Measurements from ENCODE around the gene TSPAN14.
A peak's percentile ranks its signal among the peaks of the same experiment; 100 is the strongest.

The TSPAN14 gene

DNA sequence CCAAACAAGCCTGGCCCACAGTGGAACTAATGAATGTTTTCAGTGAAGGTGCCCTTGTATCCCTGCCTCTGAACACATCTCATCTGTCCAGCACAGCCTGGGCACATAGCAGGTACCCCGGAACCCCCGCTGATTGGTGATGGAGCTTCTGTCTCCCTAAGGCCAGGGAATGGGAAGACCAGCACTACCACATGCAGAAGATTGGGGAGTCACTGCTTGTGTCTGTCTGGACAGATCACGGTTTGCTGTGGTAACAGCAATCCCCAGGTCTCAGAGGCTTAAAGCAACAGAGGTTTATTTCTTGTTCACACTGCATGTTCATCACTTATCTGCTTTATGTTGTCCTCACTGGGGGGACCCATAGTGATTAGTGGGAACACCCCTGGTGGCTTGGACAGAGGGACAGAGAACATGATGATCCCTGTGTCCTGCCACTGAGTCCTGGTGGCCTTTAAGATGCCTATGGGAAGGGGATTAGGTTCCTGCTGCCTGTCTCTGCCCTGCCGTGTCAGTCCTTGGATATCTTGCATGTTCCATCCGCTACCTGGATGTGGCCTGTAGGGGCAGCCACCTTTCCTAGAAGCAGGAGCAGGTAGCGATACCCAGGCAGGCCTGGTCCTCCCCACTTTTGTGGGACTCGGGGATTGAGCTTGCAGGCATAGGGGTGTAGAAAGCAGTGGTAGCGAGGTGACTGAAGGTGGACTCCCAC, 3.6 kb downstream of the TSPAN14 start:
- DNase-seq = no peak

GRCh38 chr10:80458263-80458625, 4.1 kb downstream of the TSPAN14 start:
- DNase-seq = no peak

DNA sequence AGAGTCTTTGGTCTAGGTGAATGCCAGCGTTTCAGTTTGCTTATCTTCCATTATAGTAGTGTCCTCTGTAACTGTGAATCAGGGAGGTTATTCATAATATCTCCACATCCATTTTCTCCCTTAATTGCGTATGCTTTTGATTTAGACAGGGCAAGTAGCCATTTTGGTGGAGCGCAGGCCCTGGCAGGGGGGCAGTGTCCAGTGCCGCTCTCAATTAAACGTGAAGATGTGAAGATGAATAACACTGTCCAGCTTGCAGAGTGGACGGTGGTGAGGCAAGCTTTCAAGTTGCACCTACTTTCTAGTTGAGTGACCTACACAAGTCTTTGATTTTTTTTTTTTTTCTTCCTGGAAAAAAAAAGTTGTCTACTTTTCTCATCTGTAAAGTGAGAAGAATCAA, 4.5 kb downstream of the TSPAN14 start:
- DNase-seq = no peak

- peak; percentile 41 for DNase-seq
Measured at GRCh38 chr10:80459047-80459865, 5.1 kb downstream of the TSPAN14 start.

DNA sequence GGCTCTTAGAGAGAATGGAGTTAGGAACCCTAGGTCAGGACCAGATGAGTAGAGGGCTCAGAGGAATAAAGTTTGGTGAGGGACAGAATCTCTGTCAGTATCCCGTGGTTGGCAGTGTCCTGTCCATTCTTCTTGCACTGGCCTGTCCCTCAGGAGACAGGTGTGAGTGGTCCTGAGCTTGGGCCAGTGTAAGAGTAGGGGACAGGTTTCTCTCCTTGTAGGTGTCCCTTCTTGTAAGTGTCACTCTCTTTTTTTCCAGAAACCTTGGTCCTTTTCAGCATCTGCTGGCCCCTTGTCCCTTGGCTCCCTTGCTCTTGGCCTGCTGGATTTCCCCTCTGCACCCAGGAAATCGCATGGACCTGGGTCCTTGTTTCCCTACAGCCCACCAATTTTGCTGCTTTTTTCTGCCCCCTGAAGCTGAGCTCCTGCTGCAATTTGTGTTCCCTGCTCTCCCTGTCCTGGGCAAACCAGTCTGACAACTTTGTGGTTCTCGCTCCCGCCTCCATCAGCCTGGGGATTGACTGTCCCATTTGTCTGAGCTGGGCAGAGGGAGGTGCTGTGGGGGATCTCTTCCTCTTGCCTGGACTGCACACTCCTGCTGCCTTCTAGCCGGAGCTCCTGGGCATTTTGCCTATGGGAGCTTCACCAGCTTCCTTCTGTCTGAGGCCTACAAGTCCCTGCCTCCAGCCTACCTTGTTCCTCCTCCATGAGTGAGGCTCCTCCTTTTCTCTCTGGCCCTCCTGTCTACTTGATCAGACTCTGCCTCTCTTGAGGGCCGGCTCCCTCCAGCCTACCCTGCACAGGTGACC, 6.5 kb downstream of the TSPAN14 start:
- peak; percentile 91 for DNase-seq

DNA sequence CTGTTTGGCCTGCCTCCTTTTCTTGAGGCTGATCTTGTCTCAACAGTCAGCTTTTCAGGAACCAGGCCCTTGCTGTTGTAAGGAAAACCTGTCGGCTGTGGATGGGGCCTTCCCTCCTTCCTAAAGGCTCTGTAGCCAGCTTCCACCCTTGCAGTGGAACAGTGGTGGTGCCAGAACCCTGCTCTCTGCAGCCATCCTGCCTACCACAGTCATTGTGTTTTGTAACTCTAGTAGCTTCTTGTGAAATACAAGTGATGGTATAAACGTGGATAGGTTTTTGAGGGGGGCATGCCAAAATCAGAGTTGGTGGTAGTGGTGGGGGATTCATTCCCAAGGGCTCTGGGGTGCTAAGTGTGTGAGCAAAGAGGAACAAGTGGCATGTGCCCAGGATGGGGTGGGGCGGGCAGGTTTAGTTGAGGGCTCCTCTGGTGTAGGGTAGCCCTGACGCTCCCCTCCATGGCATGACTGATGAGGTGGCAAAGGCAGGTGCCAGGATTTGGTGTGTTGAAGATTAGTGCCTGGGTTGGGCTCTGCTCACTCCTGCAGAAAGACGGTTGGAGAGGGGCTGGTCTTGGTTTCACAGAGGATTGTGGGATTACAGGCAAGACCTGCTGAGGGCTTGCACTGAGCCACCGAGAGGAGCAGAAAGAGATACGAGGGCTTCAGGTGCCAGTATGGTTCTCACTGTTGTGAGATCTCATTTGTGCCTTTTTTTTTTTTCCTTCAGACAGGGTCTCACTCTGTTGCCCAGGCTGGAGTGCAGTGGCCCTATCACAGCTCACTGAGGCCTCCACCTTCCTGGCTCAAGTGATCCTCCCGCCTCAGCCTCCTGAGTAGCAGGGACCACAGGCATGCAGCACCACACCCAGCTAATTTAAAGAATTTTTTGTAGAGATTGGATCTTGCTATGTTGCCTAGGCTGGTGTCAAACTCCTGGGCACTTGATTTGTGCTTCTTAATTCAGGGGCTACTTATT, 7.4 kb downstream of the TSPAN14 start:
- DNase-seq = no peak

DNA sequence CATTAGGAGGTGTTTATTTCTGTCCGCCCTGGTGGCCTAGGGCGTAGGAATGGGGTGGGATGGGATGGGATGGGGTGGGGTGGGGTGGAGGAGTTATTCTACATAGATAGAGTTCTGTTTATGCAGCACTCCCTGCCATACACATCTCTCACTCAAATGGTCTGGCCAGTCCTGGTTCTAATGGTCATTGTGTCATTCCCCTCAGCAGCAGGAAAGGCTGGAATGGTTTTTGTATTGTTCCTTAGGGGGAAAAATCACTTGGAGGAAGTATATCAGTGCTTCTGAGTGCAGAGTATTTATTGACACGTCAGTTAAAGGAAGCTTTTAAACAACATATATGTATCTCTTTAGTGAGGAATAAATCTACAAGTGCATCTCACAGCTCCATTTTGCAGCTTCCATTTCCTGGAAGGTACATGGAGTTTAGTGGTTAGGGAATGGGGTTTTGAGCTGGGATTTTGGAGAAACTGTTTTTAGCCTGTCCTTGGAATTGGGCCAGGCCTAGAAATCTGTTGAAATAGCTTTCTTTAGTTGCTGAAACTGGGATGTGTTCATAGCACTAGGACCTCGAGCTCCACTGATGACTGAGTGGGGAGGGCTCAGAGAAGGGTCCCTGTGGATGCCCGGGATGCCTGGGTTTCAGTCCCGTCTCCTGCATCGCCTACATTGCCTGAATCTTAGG, 8.3 kb downstream of the TSPAN14 start:
- DNase-seq = no peak

DNA sequence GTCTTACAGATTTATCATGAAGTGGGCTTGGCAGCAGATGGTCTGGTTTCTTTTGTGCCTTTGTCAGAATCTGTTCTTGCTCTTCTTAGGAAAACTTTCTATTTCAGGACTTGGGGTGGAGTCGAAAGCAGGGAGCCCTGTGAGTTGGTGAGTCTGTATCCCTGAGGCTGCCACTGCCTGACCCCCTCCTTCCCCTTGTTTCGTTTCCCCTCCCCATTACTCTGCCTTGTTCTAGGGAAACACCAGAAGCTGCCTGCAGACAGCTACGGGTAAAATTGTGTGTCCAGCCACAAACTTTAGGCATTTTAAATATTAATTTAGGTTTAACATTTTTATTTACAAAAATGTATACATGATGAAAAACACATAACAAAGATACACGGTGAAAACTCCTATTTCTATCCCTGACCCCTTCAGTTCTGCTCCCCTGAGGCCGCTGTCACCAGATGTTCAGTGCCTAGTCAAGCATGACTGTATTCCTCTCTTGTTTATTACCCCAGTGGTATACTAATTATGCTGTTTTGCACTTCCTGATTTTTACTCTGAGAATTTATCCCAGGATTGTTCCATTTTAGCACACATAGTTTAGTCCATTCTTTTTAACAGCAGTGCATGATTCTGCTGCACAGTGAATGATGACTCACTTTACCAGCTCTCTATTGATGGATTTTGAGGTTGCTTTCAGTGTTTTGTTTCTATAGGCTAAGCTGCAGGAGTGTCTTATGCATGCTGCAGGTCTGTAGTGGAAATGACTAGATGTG, 9.1 kb downstream of the TSPAN14 start:
- DNase-seq = peak; percentile 30

GRCh38 chr10:80463868-80464267, 9.8 kb downstream of the TSPAN14 start:
- DNase-seq = no peak

GRCh38 chr10:80464557-80465450, 10.7 kb downstream of the TSPAN14 start:
- no peak for DNase-seq

DNA sequence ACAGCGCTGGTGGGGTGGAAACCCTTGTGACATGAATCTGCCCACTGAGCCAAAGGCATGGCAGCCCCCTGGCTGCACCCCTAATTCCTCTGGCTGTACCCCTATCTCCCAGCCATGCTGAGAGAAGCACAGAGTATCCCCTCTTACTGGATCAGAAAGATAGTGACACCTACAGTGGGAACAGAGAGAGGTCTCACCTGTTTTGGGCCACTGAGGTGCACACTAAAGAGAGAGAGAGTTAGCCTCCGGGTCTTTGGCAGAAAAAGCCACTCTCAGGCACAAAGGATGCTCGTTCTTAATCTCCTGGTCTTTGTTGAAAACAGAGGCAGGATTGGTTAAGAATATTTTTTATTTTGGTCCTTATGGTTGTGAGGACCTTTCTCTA, 11.3 kb downstream of the TSPAN14 start:
- no peak for DNase-seq

DNA sequence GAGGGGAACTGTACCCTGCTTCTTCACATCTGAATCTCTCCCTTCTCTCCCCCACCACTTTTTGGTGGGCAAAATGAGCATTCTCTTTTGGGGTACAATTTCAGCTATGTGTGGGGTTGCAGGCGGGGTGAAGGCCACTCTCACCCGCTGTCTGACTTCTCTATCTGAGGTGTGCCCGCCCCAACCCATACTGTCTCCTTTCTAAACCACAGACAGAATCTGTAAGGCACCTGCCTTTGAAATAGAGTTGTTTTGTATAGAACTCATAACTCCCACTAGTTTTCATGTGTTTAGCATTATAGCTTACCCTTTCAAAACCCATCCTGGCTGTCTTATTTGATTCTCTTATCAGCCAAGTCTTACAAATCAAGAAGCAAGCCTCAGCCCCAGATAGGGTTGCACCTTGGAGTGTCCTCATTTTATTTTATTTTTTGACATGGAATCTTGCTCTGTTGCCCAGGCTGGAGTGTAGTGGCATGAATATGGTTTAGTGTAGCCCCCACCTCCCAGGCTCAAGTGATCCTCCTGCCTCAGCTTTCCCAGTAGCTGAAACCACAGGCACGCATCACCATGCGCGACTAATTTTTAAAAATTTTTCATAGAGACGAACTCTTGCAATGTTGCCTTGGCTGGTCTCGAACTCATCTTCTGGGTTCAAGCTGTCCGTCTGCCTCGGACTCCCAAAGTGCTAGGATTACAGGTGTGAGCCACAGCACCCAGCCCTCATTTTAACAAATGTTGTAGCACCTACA, 11.9 kb downstream of the TSPAN14 start:
- DNase-seq = no peak

DNA sequence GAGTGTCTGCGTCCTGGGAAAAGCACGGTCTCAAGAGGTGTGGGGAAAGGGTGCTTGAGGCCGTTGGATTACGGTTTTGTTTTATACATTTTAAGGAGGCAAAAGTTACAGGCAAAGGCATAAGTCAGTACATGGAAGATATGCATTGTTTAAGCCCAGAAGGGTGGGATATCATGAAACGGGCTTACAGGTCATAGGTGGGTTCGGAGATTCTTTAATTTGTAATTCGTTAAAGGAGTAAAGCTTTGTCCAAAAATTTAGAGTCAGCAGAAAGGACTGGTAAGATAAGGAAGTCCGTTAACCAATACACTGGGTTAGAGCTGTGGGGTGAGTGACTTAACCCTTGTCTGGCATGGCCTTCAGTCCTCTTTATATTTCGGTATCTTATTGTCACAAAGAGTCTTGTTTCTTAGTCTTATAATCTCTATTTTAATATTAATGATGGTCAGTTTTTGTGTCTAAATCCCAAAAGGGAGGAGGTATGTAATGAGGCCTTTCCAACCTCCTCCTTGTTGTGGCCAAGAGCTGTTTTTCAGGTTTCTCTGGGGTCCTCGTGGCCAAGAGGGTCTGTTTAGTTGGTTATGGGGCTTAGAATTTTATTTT, 12.7 kb downstream of the TSPAN14 start:
- DNase-seq = no peak

- DNase-seq = no peak
Measured at GRCh38 chr10:80468002-80468401, 13.9 kb downstream of the TSPAN14 start.

GRCh38 chr10:80468806-80469421, 14.8 kb downstream of the TSPAN14 start:
- no peak for DNase-seq

- no peak for DNase-seq
Measured at GRCh38 chr10:80470266-80470665, 16.2 kb downstream of the TSPAN14 start.

- no peak for DNase-seq
Measured at GRCh38 chr10:80471001-80471400, 16.9 kb downstream of the TSPAN14 start.

DNA sequence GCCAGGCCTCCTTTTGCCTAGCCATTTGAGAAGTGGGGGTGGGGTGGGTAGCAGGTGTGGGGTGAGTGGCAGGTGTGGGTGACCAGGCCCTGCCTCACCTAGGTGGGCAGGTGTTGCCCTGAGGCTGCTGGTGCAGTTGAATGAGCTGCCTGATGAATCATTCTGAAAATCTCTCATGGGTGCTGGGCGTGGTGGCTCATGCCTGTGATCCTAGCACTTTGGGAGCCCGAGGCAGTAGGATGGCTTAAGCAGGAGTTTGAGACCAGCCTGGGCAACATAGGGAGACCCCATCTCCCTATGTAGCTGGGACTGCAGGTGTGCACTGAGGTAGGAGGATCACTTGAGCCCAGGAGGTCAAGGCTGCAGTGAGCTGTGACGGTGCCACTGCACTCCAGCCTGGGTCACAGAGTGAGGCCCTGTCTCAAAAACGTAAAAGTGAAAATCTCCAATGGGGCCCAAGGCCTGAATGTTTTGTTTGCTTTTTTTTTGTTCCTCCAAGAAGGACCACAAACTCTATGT, 17.7 kb downstream of the TSPAN14 start:
- DNase-seq = no peak

All from NCI-H526 treated with DMSO at 0.1 percent for 48 hours (cell line).